Measurements from ENCODE around the gene ZBED4. TPM values are rescaled to one million over a fixed set of nuclear protein-coding genes. Genes with fewer than 3 reads are reported as not detected.

Gene ZBED4
- polyA plus RNA-seq, 1 experiment: 6.3 TPM

DNA sequence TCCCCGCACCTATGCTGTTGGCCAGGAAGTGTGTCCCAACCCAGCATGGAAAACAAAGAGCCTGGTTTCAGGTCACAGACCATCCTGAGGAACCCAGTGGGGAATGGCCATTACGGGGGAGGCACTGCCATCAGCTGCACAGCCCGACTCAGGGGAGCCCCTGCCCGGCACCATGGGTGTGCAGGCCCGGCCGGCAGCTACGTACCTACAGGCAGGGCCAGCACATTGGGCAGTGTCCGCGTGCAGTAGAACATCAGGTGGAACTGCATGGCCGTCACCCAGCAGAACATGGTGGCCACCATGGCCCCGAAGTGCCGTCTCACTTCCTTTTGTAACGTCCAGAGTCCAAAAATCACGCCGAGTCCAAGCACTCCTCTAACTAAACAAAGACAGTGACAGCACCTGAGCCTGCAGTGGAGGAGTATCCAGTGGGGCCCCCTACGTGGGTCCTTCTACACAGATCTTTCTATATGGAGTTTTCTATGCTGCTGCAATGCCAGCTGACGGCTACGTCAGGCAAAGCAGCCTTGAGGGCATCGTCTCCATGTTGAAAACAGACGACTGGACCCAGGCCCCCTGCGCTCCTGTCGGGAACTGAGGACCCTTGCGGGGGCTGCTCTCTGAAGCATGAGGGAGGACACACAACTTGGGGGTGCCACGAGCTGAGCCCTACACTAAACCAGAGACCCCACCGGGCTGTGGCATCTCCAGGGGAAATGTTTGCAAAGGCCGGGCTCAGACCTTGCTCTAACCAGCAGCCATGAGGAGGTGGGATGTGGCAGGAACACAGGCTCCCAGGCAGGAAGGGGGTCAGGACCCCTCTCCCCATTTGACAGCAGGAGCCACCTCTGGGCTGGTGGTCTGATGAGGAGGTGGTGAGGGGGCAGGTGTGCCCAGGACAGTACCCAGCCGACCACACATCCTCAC, 56.8 kb downstream of the ZBED4 start:
- TF ChIP-seq, protein P1, sequence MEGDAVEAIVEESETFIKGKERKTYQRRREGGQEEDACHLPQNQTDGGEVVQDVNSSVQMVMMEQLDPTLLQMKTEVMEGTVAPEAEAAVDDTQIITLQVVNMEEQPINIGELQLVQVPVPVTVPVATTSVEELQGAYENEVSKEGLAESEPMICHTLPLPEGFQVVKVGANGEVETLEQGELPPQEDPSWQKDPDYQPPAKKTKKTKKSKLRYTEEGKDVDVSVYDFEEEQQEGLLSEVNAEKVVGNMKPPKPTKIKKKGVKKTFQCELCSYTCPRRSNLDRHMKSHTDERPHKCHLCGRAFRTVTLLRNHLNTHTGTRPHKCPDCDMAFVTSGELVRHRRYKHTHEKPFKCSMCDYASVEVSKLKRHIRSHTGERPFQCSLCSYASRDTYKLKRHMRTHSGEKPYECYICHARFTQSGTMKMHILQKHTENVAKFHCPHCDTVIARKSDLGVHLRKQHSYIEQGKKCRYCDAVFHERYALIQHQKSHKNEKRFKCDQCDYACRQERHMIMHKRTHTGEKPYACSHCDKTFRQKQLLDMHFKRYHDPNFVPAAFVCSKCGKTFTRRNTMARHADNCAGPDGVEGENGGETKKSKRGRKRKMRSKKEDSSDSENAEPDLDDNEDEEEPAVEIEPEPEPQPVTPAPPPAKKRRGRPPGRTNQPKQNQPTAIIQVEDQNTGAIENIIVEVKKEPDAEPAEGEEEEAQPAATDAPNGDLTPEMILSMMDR (IDR thresholded peaks at IDR 0.05; ENCODE audit: low read depth, low read length): no peak
- no peak for DNase-seq (ENCODE audit: low read depth, low spot score)
- Histone ChIP-seq H3K9me3 (ENCODE audit: control insufficient read depth, insufficient read depth, low read length) (no peaks in the 10 kb centered on the region; the same call in 1 of the 2 replicates), H3K4me3 (ENCODE audit: low read depth, low read length) (no peak overlapping the region), H3K27ac (ENCODE audit: low read depth, low read length) (no peak overlapping the region), H3K27me3 (ENCODE audit: control insufficient read depth, insufficient read depth, low read length) (no peaks in the 10 kb centered on the region)
- POLR2A ChIA-PET: no interaction called here
- CTCF ChIA-PET: no interaction called here

DNA sequence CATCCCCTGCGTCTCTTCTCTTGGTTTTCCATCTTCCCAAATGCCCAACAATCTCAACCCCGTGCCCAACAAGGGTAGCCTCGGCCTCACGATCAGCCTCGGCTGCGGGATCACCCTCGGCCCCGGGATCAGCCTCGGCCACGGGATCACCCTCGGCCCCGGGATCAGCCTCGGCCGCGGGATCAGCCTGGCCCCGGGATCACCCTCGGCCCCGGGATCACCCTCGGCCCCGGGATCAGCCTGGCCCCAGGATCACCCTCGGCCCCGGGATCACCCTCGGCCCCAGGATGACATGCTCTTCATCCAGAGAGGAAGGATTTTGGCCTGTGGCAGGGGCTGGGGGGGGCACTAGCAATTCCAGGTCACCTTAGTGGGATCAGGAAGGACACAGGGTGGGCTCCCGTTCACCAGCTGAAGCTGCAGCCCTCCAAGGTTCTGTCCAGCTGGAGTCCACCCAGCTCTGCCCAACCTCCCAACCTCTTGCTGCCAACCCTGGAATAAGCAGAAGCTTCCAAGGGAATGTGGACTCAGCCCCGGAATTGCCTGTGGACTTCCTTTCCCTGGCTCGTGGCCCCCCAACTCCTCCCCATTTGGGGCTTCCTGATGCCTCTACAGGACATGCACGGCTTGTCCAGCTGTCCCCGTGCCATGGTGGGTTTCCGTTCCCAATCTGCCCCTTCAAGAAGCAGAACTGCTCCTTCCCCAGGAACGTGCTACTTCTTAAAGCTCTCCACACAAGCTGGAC, 58.4 kb downstream of the ZBED4 start:
- POLR2A ChIA-PET: no interaction called here

DNA sequence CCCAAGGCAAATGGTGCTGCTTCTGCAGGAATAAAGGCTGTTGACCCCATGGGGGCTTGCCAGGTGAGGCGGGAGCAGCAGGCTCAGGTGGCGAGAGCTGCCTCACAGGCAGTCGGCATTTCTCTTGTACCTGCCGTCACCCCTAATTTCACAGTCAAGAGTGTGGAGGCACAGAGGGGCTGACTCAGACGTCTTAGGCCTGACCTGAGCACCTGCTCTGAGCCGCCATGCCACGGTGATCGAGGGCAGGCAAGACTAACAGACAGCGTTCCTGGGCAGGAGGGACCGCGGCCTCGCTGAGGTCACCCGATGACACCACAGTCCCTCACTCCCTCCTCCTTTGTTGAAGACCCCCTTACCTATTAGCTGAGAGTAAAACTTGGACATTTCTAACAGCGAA, 59.4 kb downstream of the ZBED4 start:
- TF ChIP-seq, protein P1 (IDR thresholded peaks at IDR 0.05; ENCODE audit: low read depth, low read length): no peak
- ChIA-PET POLR2A (no interaction called here), CTCF (no interaction called here)

More for the DNA sequence above, 58.4 kb downstream of the ZBED4 start:
- TF ChIP-seq, protein P1 (IDR thresholded peaks at IDR 0.05; ENCODE audit: low read depth, low read length): no peak
- DNase-seq (ENCODE audit: low read depth, low spot score): no peak
- no peaks in the 10 kb centered on the region for H3K27me3 ChIP-seq (ENCODE audit: control insufficient read depth, insufficient read depth, low read length)
- CTCF ChIA-PET: no interaction called here
- no peak overlapping the region for H3K4me3 ChIP-seq (ENCODE audit: low read depth, low read length)
- no peak overlapping the region for H3K27ac ChIP-seq (ENCODE audit: low read depth, low read length)
- no peaks in the 10 kb centered on the region; the same call in 1 of the 2 replicates for H3K9me3 ChIP-seq (ENCODE audit: control insufficient read depth, insufficient read depth, low read length)

DNA sequence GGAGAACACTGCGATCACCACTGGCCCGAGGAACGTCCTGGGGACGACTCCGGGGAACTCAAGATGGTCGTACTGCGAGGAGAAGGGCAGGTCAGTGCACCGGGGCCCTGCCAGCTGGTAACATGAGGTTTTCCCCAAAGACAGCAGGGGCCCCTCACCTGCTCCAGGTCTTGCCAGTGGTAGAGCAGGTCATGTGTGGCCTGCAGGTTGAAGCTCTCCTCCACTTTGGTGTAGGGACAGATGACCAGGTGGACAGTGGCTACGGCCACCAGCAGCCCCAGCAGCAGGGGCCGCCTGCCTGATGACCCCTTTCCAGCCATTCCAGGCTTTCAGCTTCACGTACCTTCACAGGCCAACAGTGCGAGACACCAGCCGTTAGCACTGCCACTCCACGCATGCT, 59.8 kb downstream of the ZBED4 start:
- Histone ChIP-seq H3K4me3 (ENCODE audit: low read depth, low read length) (no peak overlapping the region), H3K9me3 (ENCODE audit: control insufficient read depth, insufficient read depth, low read length) (no peaks in the 10 kb centered on the region; the same call in 1 of the 2 replicates), H3K27me3 (ENCODE audit: control insufficient read depth, insufficient read depth, low read length) (no peaks in the 10 kb centered on the region), H3K27ac (ENCODE audit: low read depth, low read length) (no peak overlapping the region)
- TF ChIP-seq, protein P1 (IDR thresholded peaks at IDR 0.05; ENCODE audit: low read depth, low read length): no peak
- CTCF ChIA-PET: no interaction called here
- DNase-seq (ENCODE audit: low read depth, low spot score): no peak
- POLR2A ChIA-PET: no interaction called here

More for the DNA sequence above, 59.4 kb downstream of the ZBED4 start:
- no peaks in the 10 kb centered on the region for H3K27me3 ChIP-seq (ENCODE audit: control insufficient read depth, insufficient read depth, low read length)
- H3K27ac ChIP-seq (ENCODE audit: low read depth, low read length): no peak overlapping the region
- no peaks in the 10 kb centered on the region; the same call in 1 of the 2 replicates for H3K9me3 ChIP-seq (ENCODE audit: control insufficient read depth, insufficient read depth, low read length)
- no peak for DNase-seq (ENCODE audit: low read depth, low spot score)
- no peak overlapping the region for H3K4me3 ChIP-seq (ENCODE audit: low read depth, low read length)

DNA sequence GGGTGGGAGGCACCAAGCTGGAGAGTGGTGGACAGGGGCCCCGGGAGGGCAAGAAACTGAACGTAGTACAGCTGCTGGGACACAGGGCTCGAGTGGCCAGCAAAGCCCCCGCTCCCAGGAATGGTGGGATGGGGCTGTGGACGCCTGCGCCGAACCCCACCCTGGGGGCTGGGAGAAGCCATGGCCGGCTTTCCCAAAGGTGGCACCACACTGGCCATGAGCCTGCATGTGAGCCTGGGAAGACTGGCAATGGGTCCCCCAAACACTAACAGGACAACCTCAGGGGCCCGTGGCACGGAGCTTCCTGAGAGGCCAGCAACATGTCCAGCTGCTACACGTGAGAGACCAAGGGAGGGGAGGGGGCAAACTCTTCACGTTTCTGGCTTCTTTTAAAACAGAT, 60.6 kb downstream of the ZBED4 start:
- H3K9me3 ChIP-seq (ENCODE audit: control insufficient read depth, insufficient read depth, low read length): no peaks in the 10 kb centered on the region; the same call in 1 of the 2 replicates
- H3K27me3 ChIP-seq (ENCODE audit: control insufficient read depth, insufficient read depth, low read length): no peaks in the 10 kb centered on the region
- H3K27ac ChIP-seq (ENCODE audit: low read depth, low read length): no peak overlapping the region
- H3K4me3 ChIP-seq (ENCODE audit: low read depth, low read length): no peak overlapping the region
- POLR2A ChIA-PET: no interaction called here
- TF ChIP-seq, protein P1 (IDR thresholded peaks at IDR 0.05; ENCODE audit: low read depth, low read length): no peak
- CTCF ChIA-PET: no interaction called here
- no peak for DNase-seq (ENCODE audit: low read depth, low spot score)

Data from AG04450 (cell line).